K562 (cell line): ENCODE data around the gene CREG1.

Experiments used
- HSF4 ChIP-seq: fragments of 250-450 bp; sonication (Bioruptor Pico); IDR thresholded peaks from 2 replicates; pipeline ENCODE4 v2.1.2; 2022; ENCODE audit warnings: mild to moderate bottlenecking, moderate library complexity, borderline replicate concordance
- RAD51 ChIP-seq: fragments of 450-650 bp; IDR thresholded peaks from 2 replicates; pipeline ENCODE4 v1.7.1; 2016; ENCODE audit warnings: low read depth, mild to moderate bottlenecking, borderline replicate concordance
- REST ChIP-seq, 2 experiments: fragments of 450-650 bp; formaldehyde crosslinking in 1 of 2; IDR thresholded peaks; 2 replicates each; pipeline versions ENCODE4 v1.4.0 to v1.6.1; 2014 to 2020; ENCODE audit warnings: mild to moderate bottlenecking in 2 of 2, borderline replicate concordance in 1 of 2, low read depth in 1 of 2

GRCh38 chr1:167578939-167579521, 25.5 kb upstream of the CREG1 start:
- TF ChIP-seq REST (IDR thresholded peaks at IDR 0.05; ENCODE audit: borderline replicate concordance): no peak
- no peak for TF ChIP-seq REST (CRISPR knock-in tag; IDR thresholded peaks at IDR 0.05; ENCODE audit: low read depth)
- TF ChIP-seq HSF4 (CRISPR knock-in tag): no peak
- no peak for TF ChIP-seq RAD51
